HepG2 (cell line): ENCODE data around the gene NOTO. TPM values are rescaled to one million over a fixed set of nuclear protein-coding genes. Genes with fewer than 3 reads are reported as not detected.
A peak's percentile ranks its signal among the peaks of the same experiment; 100 is the strongest.

Experiments
- AGO2 ChIP-seq: fragments of 200-400 bp; formaldehyde crosslinking; optimal IDR thresholded peaks from 2 replicates; pipeline ENCODE3; 2017; ENCODE audit warnings: mild to moderate bottlenecking, low read depth, low read length, moderate library complexity
- AKAP8 ChIP-seq: sonication (generic); formaldehyde crosslinking; IDR thresholded peaks from 2 replicates; pipeline ENCODE4 v1.5.1; 2020; ENCODE audit warnings: mild to moderate bottlenecking, missing genetic modification reagents
- CC2D1A ChIP-seq: sonication (generic); formaldehyde crosslinking; IDR thresholded peaks from 2 replicates; pipeline ENCODE4 v1.8.1; 2023; ENCODE audit warnings: mild to moderate bottlenecking, missing genetic modification reagents
- EED ChIP-seq: sonication (generic); formaldehyde crosslinking; IDR thresholded peaks from 2 replicates; pipeline ENCODE4 v1.5.0; 2020; ENCODE audit warnings: mild to moderate bottlenecking, missing genetic modification reagents
- KLF15 ChIP-seq: sonication (generic); formaldehyde crosslinking; IDR thresholded peaks from 2 replicates; pipeline ENCODE4 v1.8.1; 2023; ENCODE audit warnings: borderline replicate concordance, mild to moderate bottlenecking, inconsistent platforms, missing genetic modification reagents, mixed read lengths
- MEIS1 ChIP-seq: sonication (generic); formaldehyde crosslinking; IDR thresholded peaks from 2 replicates; pipeline ENCODE4 v1.9.0; 2021; ENCODE audit warnings: mild to moderate bottlenecking, missing genetic modification reagents, moderate library complexity, borderline replicate concordance
- RELA ChIP-seq: sonication (generic); formaldehyde crosslinking; IDR thresholded peaks from 2 replicates; pipeline ENCODE4 v1.4.0; 2020; ENCODE audit warnings: missing genetic modification reagents
- SAP130 ChIP-seq: IDR thresholded peaks from 2 replicates; pipeline ENCODE4 v1.6.1; 2016; ENCODE audit warnings: low read depth
- SETDB1 ChIP-seq: sonication (generic); formaldehyde crosslinking; IDR thresholded peaks from 2 replicates; pipeline ENCODE4 v1.5.1; 2020; ENCODE audit warnings: missing genetic modification reagents, mild to moderate bottlenecking, borderline replicate concordance
- SKI ChIP-seq: fragments of 450-650 bp; IDR thresholded peaks from one replicate; pipeline ENCODE4 v1.6.1; 2018; ENCODE audit warnings: mild to moderate bottlenecking; ENCODE audit not compliant: partially characterized antibody
- SUZ12 ChIP-seq: fragments of 150-350 bp; IDR thresholded peaks from 2 replicates; pipeline ENCODE4 v1.6.1; 2014; ENCODE audit warnings: low read depth, low read length
- TARDBP ChIP-seq: sonication (generic); formaldehyde crosslinking; IDR thresholded peaks from 2 replicates; pipeline ENCODE4 v1.8.0; 2022; ENCODE audit warnings: mild to moderate bottlenecking, missing genetic modification reagents
- ZNF10 ChIP-seq: sonication (generic); formaldehyde crosslinking; IDR thresholded peaks from 2 replicates; pipeline ENCODE4 v1.4.0; 2020; ENCODE audit warnings: mild to moderate bottlenecking, low read depth, missing genetic modification reagents, borderline replicate concordance
- ZNF160 ChIP-seq: sonication (generic); formaldehyde crosslinking; IDR thresholded peaks from 2 replicates; pipeline ENCODE4 v1.8.0; 2022; ENCODE audit warnings: mild to moderate bottlenecking, inconsistent platforms, missing genetic modification reagents
- ZNF619 ChIP-seq: sonication (generic); formaldehyde crosslinking; IDR thresholded peaks from 2 replicates; pipeline ENCODE4 v1.4.0; 2020; ENCODE audit warnings: mild to moderate bottlenecking, missing genetic modification reagents
- ZNF766 ChIP-seq: sonication (generic); formaldehyde crosslinking; IDR thresholded peaks from 2 replicates; pipeline ENCODE4 v1.5.0; 2020; ENCODE audit warnings: missing genetic modification reagents, borderline replicate concordance
- ZNF772 ChIP-seq: sonication (generic); formaldehyde crosslinking; IDR thresholded peaks from 2 replicates; pipeline ENCODE4 v1.5.0; 2020; ENCODE audit warnings: mild to moderate bottlenecking, missing genetic modification reagents
- polyA plus RNA-seq, 8 experiments: library from polyadenylated mRNA; depleted of rRNA in 3 of 8; stranded (reverse) in 7 of 8; unstranded in 1 of 8; fragments of >200 nt; fragmentation: Illumina TruSeq in 4 of 8; extraction: Trizol in 4 of 8; gene quantifications; 2 replicates each; pipeline versions ENCODE4 v1.2.1 to v1.2.3, GENCODE V29; 2011 to 2016; ENCODE audit warnings: low read depth in 4 of 8, missing spikeins in 1 of 8, mixed read lengths in 1 of 8; ENCODE audit not compliant: insufficient read depth in 1 of 8
- total RNA-seq, 5 experiments: library from RNA; depleted of rRNA; stranded (reverse); fragments of >200 nt; fragmentation: Illumina TruSeq; extraction: Trizol; gene quantifications; 2 replicates each; pipeline ENCODE4 v1.2.3, GENCODE V29; 2016; ENCODE audit warnings: low read depth in 1 of 5
- TF ChIP-seq, protein P1 (sequence below): sonication (generic); formaldehyde crosslinking; IDR thresholded peaks from 2 replicates; pipeline ENCODE4 v1.9.0; 2021; ENCODE audit warnings: missing genetic modification reagents, mild to moderate bottlenecking, borderline replicate concordance
- TF ChIP-seq, protein P2 (sequence below): sonication (generic); formaldehyde crosslinking; IDR thresholded peaks from 2 replicates; pipeline ENCODE4 v1.5.0; 2020; ENCODE audit warnings: mild to moderate bottlenecking, missing genetic modification reagents
- TF ChIP-seq, protein P3 (sequence below): fragments of 450-650 bp; IDR thresholded peaks from 2 replicates; pipeline ENCODE4 v1.6.1; 2017
- TF ChIP-seq, protein P4 (sequence below): sonication (generic); formaldehyde crosslinking; IDR thresholded peaks from 2 replicates; pipeline ENCODE4 v1.4.0; 2020; ENCODE audit warnings: missing genetic modification reagents, borderline replicate concordance
- TF ChIP-seq, protein P5 (sequence below): sonication (generic); formaldehyde crosslinking; IDR thresholded peaks from 2 replicates; pipeline ENCODE4 v1.5.0; 2020; ENCODE audit warnings: mild to moderate bottlenecking, missing genetic modification reagents

NOTO gene
- total and polyA plus RNA-seq, 2 of the 13 experiments (the other 11 are each of a cell fraction or from before 2014, with no cell fraction given) = not detected

DNA sequence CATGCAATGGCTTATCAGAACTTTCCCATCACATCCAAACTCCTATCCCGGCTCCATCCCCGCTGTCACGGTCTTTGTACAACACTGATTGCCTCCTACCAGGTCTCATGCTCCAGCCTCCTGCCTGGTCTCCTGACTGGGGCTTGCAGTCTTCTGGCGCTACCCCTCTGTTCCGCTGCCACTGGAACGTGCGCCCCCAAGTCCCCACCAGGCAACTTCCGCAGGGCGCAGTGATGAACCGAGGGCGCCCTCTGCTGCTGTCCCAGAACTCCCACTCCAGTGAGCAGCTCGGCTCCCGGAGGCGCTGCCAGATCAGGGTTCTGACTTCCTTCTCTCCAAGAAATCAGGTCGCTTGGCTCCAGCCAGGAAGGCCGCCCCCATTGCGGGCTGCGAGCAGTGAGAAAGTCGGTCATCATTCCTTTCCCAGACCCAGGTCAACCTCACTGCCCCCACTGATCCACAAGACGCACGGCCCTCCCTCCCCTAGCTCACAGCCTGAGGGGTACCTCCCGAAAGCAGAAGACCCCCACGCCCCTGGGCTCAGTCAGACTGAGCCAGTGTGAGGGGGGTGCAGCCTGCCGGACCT lies 45.7 kb upstream of the NOTO start (continued):
- TF ChIP-seq SETDB1 (CRISPR knock-in tag) (peak; percentile 36; the same call in 1 of the 2 replicates), AGO2 (no peak), MEIS1 (CRISPR knock-in tag) (no peak), ZNF10 (CRISPR knock-in tag) (no peak), SUZ12 (no peak), ZNF619 (CRISPR knock-in tag) (0 out of 2 replicates have a peak, but pooled peaks have one; percentile 22), AKAP8 (CRISPR knock-in tag) (peak; percentile 51; the same call in 1 of the 2 replicates), ZNF772 (CRISPR knock-in tag) (peak; percentile 77; the same call in 1 of the 2 replicates), CC2D1A (CRISPR knock-in tag) (no peak), SKI (no peak), KLF15 (CRISPR knock-in tag) (no peak), TARDBP (CRISPR knock-in tag) (peak; percentile 50; the same call in 1 of the 2 replicates), EED (peak; percentile 67; the same call in 1 of the 2 replicates), SAP130 (CRISPR knock-in tag) (peak; percentile 30; the same call in 1 of the 2 replicates), ZNF160 (peak; percentile 79; the same call in 1 of the 2 replicates), ZNF766 (no peak), RELA (CRISPR knock-in tag) (no peak)
- TF ChIP-seq, protein P1, sequence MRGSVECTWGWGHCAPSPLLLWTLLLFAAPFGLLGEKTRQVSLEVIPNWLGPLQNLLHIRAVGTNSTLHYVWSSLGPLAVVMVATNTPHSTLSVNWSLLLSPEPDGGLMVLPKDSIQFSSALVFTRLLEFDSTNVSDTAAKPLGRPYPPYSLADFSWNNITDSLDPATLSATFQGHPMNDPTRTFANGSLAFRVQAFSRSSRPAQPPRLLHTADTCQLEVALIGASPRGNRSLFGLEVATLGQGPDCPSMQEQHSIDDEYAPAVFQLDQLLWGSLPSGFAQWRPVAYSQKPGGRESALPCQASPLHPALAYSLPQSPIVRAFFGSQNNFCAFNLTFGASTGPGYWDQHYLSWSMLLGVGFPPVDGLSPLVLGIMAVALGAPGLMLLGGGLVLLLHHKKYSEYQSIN = no peak
- TF ChIP-seq, protein P2, sequence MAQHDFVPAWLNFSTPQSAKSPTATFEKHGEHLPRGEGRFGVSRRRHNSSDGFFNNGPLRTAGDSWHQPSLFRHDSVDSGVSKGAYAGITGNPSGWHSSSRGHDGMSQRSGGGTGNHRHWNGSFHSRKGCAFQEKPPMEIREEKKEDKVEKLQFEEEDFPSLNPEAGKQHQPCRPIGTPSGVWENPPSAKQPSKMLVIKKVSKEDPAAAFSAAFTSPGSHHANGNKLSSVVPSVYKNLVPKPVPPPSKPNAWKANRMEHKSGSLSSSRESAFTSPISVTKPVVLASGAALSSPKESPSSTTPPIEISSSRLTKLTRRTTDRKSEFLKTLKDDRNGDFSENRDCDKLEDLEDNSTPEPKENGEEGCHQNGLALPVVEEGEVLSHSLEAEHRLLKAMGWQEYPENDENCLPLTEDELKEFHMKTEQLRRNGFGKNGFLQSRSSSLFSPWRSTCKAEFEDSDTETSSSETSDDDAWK (CRISPR knock-in tag) = no peak
- TF ChIP-seq, protein P3, sequence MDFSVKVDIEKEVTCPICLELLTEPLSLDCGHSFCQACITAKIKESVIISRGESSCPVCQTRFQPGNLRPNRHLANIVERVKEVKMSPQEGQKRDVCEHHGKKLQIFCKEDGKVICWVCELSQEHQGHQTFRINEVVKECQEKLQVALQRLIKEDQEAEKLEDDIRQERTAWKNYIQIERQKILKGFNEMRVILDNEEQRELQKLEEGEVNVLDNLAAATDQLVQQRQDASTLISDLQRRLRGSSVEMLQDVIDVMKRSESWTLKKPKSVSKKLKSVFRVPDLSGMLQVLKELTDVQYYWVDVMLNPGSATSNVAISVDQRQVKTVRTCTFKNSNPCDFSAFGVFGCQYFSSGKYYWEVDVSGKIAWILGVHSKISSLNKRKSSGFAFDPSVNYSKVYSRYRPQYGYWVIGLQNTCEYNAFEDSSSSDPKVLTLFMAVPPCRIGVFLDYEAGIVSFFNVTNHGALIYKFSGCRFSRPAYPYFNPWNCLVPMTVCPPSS = no peak
- TF ChIP-seq, protein P4, sequence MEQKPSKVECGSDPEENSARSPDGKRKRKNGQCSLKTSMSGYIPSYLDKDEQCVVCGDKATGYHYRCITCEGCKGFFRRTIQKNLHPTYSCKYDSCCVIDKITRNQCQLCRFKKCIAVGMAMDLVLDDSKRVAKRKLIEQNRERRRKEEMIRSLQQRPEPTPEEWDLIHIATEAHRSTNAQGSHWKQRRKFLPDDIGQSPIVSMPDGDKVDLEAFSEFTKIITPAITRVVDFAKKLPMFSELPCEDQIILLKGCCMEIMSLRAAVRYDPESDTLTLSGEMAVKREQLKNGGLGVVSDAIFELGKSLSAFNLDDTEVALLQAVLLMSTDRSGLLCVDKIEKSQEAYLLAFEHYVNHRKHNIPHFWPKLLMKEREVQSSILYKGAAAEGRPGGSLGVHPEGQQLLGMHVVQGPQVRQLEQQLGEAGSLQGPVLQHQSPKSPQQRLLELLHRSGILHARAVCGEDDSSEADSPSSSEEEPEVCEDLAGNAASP = peak; percentile 40; the same call in 1 of the 2 replicates
- TF ChIP-seq, protein P5, sequence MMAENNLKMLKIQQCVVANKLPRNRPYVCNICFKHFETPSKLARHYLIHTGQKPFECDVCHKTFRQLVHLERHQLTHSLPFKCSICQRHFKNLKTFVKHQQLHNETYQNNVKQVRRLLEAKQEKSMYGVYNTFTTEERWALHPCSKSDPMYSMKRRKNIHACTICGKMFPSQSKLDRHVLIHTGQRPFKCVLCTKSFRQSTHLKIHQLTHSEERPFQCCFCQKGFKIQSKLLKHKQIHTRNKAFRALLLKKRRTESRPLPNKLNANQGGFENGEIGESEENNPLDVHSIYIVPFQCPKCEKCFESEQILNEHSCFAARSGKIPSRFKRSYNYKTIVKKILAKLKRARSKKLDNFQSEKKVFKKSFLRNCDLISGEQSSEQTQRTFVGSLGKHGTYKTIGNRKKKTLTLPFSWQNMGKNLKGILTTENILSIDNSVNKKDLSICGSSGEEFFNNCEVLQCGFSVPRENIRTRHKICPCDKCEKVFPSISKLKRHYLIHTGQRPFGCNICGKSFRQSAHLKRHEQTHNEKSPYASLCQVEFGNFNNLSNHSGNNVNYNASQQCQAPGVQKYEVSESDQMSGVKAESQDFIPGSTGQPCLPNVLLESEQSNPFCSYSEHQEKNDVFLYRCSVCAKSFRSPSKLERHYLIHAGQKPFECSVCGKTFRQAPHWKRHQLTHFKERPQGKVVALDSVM (CRISPR knock-in tag) = peak; percentile 9; the same call in 1 of the 2 replicates
